Gastroesophageal sphincter (tissue), 3 donors: ENCODE results near the gene FHOD3.

Source experiments
- POLR2AphosphoS5 ChIP-seq: sonication (generic); formaldehyde crosslinking; IDR thresholded peaks from one replicate; pipeline ENCODE4 v1.6.1; 2017; ENCODE audit warnings: antibody characterized with exemption
- TF ChIP-seq, protein P1 (sequence below), 4 experiments: fragments of 200-600 bp in 2 of 4; fragments of 450-650 bp in 2 of 4; sonication (generic) in 1 of 4; IDR thresholded peaks; one replicate each; pipeline ENCODE4 v1.5.1; 2017 to 2019; ENCODE audit warnings: antibody characterized with exemption in 4 of 4, mild to moderate bottlenecking in 2 of 4, moderate library complexity in 2 of 4

DNA sequence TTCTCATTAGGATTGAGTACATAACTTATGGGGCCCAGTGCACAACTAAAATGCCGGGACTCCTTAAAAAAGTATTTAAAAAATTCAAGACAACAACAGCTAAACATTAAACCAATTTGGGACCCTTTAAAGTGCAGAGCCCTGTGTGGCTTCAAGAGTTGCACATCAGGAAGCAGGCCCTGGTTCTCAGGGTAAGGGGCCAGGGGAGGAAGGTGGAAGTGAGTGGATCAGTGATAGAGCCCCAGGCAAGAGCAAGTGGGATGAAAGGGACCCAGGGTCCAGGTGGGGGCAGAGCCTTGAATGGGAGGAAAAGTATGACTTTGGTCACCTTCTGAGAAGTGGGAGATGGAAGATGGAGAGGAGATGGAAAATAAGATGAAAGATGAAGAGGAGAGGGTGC lies 2.3 kb upstream of the FHOD3 start:
- TF ChIP-seq, protein P1, sequence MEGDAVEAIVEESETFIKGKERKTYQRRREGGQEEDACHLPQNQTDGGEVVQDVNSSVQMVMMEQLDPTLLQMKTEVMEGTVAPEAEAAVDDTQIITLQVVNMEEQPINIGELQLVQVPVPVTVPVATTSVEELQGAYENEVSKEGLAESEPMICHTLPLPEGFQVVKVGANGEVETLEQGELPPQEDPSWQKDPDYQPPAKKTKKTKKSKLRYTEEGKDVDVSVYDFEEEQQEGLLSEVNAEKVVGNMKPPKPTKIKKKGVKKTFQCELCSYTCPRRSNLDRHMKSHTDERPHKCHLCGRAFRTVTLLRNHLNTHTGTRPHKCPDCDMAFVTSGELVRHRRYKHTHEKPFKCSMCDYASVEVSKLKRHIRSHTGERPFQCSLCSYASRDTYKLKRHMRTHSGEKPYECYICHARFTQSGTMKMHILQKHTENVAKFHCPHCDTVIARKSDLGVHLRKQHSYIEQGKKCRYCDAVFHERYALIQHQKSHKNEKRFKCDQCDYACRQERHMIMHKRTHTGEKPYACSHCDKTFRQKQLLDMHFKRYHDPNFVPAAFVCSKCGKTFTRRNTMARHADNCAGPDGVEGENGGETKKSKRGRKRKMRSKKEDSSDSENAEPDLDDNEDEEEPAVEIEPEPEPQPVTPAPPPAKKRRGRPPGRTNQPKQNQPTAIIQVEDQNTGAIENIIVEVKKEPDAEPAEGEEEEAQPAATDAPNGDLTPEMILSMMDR (IDR thresholded peaks at IDR 0.05), result no peak
- no peak for TF ChIP-seq POLR2AphosphoS5
